Stimulated activated CD4-positive, alpha-beta T cell treated with anti-CD3 and anti-CD28 coated beads, Interleukin-1b, Interleukin-23, amount 100 ng/mL, for 48 hours (primary cell): ENCODE data around the gene PARD3.

Experiments used
- DNase-seq: peaks from one replicate; pipeline ENCODE4 v3.0.0-alpha.2; 2020

Gene PARD3

GRCh38 chr10:34821587-34822585, 6.8 kb upstream of the PARD3 start:
- no peak for DNase-seq

- DNase-seq = no peak
These were observed 2.5 kb upstream of the PARD3 start for GRCh38 chr10:34817586-34817985.

- no peak for DNase-seq
These were observed 2.0 kb upstream of the PARD3 start for GRCh38 chr10:34817054-34817453.

GRCh38 chr10:34816501-34817002, 1.5 kb upstream of the PARD3 start:
- no peak for DNase-seq

- no peak for DNase-seq
These were observed 995 bp upstream of the PARD3 start for GRCh38 chr10:34816085-34816496.

- DNase-seq = no peak
These were observed 247 bp downstream of the PARD3 start for GRCh38 chr10:34814913-34815184.

GRCh38 chr10:34814223-34814912, 728 bp downstream of the PARD3 start:
- no peak for DNase-seq

- no peak for DNase-seq
These were observed 1.4 kb downstream of the PARD3 start for GRCh38 chr10:34813626-34814222.

- DNase-seq = no peak
These were observed 2.3 kb downstream of the PARD3 start for GRCh38 chr10:34812771-34813170.

GRCh38 chr10:34811968-34812514, 3.1 kb downstream of the PARD3 start:
- no peak for DNase-seq

- no peak for DNase-seq
These were observed 3.7 kb downstream of the PARD3 start for GRCh38 chr10:34811126-34811967.

GRCh38 chr10:34809796-34810195, 5.3 kb downstream of the PARD3 start:
- DNase-seq = no peak

- DNase-seq = no peak
These were observed 6.0 kb downstream of the PARD3 start for GRCh38 chr10:34808801-34809745.

GRCh38 chr10:34808336-34808735, 6.8 kb downstream of the PARD3 start:
- DNase-seq = no peak

GRCh38 chr10:34804306-34804705, 10.8 kb downstream of the PARD3 start:
- no peak for DNase-seq

GRCh38 chr10:34802692-34803091, 12.4 kb downstream of the PARD3 start:
- DNase-seq = no peak

- DNase-seq = no peak
These were observed 13.9 kb downstream of the PARD3 start for GRCh38 chr10:34801097-34801733.

GRCh38 chr10:34800624-34801023, 14.5 kb downstream of the PARD3 start:
- DNase-seq = no peak

- DNase-seq = no peak
These were observed 16.4 kb downstream of the PARD3 start for GRCh38 chr10:34798654-34799053.

- DNase-seq = no peak
These were observed 17.9 kb downstream of the PARD3 start for GRCh38 chr10:34797155-34797554.

GRCh38 chr10:34796133-34796532, 19.0 kb downstream of the PARD3 start:
- no peak for DNase-seq
